ENCODE data around the gene GIN1. TPM values are rescaled to one million over a fixed set of nuclear protein-coding genes. Genes with fewer than 3 reads are reported as not detected.

GIN1 gene
- total and polyA plus RNA-seq, 9 donors: 7.6 to 12.5 (median 8.9) TPM

- H3K27me3 ChIP-seq (ENCODE audit: control insufficient read depth, insufficient read depth, low read length): no peaks in the 10 kb centered on the region
- H3K4me1 ChIP-seq (ENCODE audit: control insufficient read depth, insufficient read depth, low read length): no peaks in the 10 kb centered on the region
- no peak overlapping the region for H3K4me3 ChIP-seq (ENCODE audit: low read length)
- H3K36me3 ChIP-seq (ENCODE audit: control insufficient read depth, insufficient read depth, low read length): no peaks in the 10 kb centered on the region
- WGBS (ENCODE audit: insufficient coverage): no CpG with 5 or more reads among the region's 2 CpGs
- no peak for DNase-seq
- no peaks in the 10 kb centered on the region for H3K9me3 ChIP-seq (replicated peaks; ENCODE audit: control insufficient read depth, low read depth, low read length)
- no peak overlapping the region for H3K27ac ChIP-seq (ENCODE audit: low read length)
Observed at GRCh38 chr5:103112910-103113309, 7.0 kb downstream of the GIN1 start.

- peak; percentile 25 for DNase-seq
- Histone ChIP-seq H3K27ac (ENCODE audit: low read length) (no peak overlapping the region), H3K27me3 (ENCODE audit: control insufficient read depth, insufficient read depth, low read length) (no peaks in the 10 kb centered on the region), H3K4me3 (ENCODE audit: low read length) (no peak overlapping the region), H3K36me3 (ENCODE audit: control insufficient read depth, insufficient read depth, low read length) (no peaks in the 10 kb centered on the region), H3K4me1 (ENCODE audit: control insufficient read depth, insufficient read depth, low read length) (no peaks in the 10 kb centered on the region), H3K9me3 (replicated peaks; ENCODE audit: control insufficient read depth, low read depth, low read length) (no peaks in the 10 kb centered on the region)
- no CpG with 5 or more reads among the region's 2 CpGs for WGBS (ENCODE audit: insufficient coverage)
Observed at GRCh38 chr5:103111468-103111867, 8.5 kb downstream of the GIN1 start.

GRCh38 chr5:103110403-103110802 is 9.5 kb downstream of the GIN1 start:
- WGBS (ENCODE audit: insufficient coverage): no CpG with 5 or more reads among the region's 2 CpGs
- no peak for DNase-seq
- H3K9me3 ChIP-seq (replicated peaks; ENCODE audit: control insufficient read depth, low read depth, low read length): no peaks in the 10 kb centered on the region
- H3K36me3 ChIP-seq (ENCODE audit: control insufficient read depth, insufficient read depth, low read length): no peaks in the 10 kb centered on the region
- H3K27ac ChIP-seq (ENCODE audit: low read length): no peak overlapping the region
- no peaks in the 10 kb centered on the region for H3K4me1 ChIP-seq (ENCODE audit: control insufficient read depth, insufficient read depth, low read length)
- no peak overlapping the region for H3K4me3 ChIP-seq (ENCODE audit: low read length)
- no peaks in the 10 kb centered on the region for H3K27me3 ChIP-seq (ENCODE audit: control insufficient read depth, insufficient read depth, low read length)

DNA sequence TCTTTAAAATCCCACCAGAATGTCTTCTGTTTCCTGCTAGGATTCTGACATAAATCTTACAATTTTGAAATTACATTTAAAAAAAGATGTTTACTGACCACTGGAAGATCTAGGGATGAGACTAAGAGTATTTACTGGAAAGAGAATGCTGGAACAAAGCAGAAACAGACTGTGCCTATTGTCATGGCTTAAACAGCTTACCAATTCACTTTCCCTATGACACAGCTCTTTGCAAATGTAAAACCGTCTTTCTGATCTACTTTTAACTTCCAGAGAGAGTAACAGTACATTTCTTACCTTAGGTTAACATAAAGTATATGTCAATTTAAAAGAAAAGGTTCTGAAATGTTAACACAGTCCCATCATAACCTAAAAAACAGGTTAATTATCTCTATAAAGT is 10.7 kb downstream of the GIN1 start:
- Histone ChIP-seq H3K4me3 (ENCODE audit: low read length) (no peak overlapping the region), H3K9me3 (replicated peaks; ENCODE audit: control insufficient read depth, low read depth, low read length) (no peaks in the 10 kb centered on the region), H3K27me3 (ENCODE audit: control insufficient read depth, insufficient read depth, low read length) (no peaks in the 10 kb centered on the region), H3K27ac (ENCODE audit: low read length) (no peak overlapping the region), H3K36me3 (ENCODE audit: control insufficient read depth, insufficient read depth, low read length) (no peaks in the 10 kb centered on the region), H3K4me1 (ENCODE audit: control insufficient read depth, insufficient read depth, low read length) (no peaks in the 10 kb centered on the region)
- no peak for DNase-seq
- no CpG with 5 or more reads among the region's 1 CpG for WGBS (ENCODE audit: insufficient coverage)

DNA sequence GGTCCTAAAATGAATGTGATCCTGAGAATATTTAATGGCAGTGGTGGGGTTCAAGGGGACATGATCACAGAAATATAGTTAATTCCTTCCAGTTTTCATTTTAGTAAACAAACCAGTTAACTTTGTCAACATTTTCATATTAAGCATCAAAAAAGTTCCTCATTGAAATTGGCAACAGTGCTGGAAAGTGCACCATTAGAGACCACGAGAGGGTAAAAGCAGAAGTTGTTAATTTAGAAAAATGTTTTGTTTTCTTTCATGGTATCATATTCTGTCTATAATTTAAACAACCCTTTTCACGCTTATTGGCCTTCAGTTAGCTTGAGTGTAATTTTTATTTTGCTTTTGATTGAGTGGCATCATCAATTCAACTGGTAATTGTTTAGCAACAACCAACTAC is 11.9 kb downstream of the GIN1 start:
- Histone ChIP-seq H3K27me3 (ENCODE audit: control insufficient read depth, insufficient read depth, low read length) (no peaks in the 10 kb centered on the region), H3K4me3 (ENCODE audit: low read length) (no peak overlapping the region), H3K27ac (ENCODE audit: low read length) (no peak overlapping the region), H3K9me3 (replicated peaks; ENCODE audit: control insufficient read depth, low read depth, low read length) (no peaks in the 10 kb centered on the region), H3K36me3 (ENCODE audit: control insufficient read depth, insufficient read depth, low read length) (no peaks in the 10 kb centered on the region), H3K4me1 (ENCODE audit: control insufficient read depth, insufficient read depth, low read length) (no peaks in the 10 kb centered on the region)
- WGBS (ENCODE audit: insufficient coverage): no CpG with 5 or more reads among the region's 2 CpGs
- no peak for DNase-seq

GRCh38 chr5:103102234-103102633 is 17.7 kb downstream of the GIN1 start:
- Histone ChIP-seq H3K9me3 (replicated peaks; ENCODE audit: control insufficient read depth, low read depth, low read length) (no peaks in the 10 kb centered on the region), H3K27me3 (ENCODE audit: control insufficient read depth, insufficient read depth, low read length) (no peaks in the 10 kb centered on the region), H3K27ac (ENCODE audit: low read length) (no peak overlapping the region), H3K4me3 (ENCODE audit: low read length) (no peak overlapping the region), H3K36me3 (ENCODE audit: control insufficient read depth, insufficient read depth, low read length) (no peaks in the 10 kb centered on the region), H3K4me1 (ENCODE audit: control insufficient read depth, insufficient read depth, low read length) (no peaks in the 10 kb centered on the region)
- no peak for DNase-seq
- no CpG with 5 or more reads among the region's 1 CpG for WGBS (ENCODE audit: insufficient coverage)

GRCh38 chr5:103101079-103101750 is 18.7 kb downstream of the GIN1 start:
- WGBS (ENCODE audit: insufficient coverage): no CpG with 5 or more reads among the region's 6 CpGs
- DNase-seq: no peak
- Histone ChIP-seq H3K27ac (ENCODE audit: low read length) (no peak overlapping the region), H3K36me3 (ENCODE audit: control insufficient read depth, insufficient read depth, low read length) (no peaks in the 10 kb centered on the region), H3K4me3 (ENCODE audit: low read length) (no peak overlapping the region), H3K27me3 (ENCODE audit: control insufficient read depth, insufficient read depth, low read length) (no peaks in the 10 kb centered on the region), H3K4me1 (ENCODE audit: control insufficient read depth, insufficient read depth, low read length) (no peaks in the 10 kb centered on the region), H3K9me3 (replicated peaks; ENCODE audit: control insufficient read depth, low read depth, low read length) (no peaks in the 10 kb centered on the region)

DNA sequence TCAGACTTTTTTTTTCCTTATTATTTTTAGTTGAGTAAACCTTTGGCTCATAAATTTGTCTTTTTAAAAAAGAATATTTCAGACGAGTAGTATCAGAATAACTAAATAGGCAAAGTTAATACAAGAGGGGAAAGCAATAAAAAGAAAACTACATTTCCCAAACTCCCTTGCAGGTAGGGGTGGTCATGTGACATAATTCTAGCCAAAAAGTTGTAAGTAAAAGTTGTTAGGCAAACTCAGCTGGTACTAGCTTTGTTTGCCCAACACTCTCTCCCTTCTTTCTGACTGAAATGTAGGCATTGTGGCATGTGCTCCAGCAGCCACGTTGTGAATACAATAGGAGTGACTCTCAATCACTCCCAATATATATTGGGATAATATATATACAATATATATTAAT is 20.9 kb downstream of the GIN1 start:
- Histone ChIP-seq H3K9me3 (replicated peaks; ENCODE audit: control insufficient read depth, low read depth, low read length) (no peaks in the 10 kb centered on the region), H3K4me3 (ENCODE audit: low read length) (no peak overlapping the region), H3K27ac (ENCODE audit: low read length) (no peak overlapping the region), H3K4me1 (ENCODE audit: control insufficient read depth, insufficient read depth, low read length) (no peaks in the 10 kb centered on the region), H3K36me3 (ENCODE audit: control insufficient read depth, insufficient read depth, low read length) (no peaks in the 10 kb centered on the region), H3K27me3 (ENCODE audit: control insufficient read depth, insufficient read depth, low read length) (no peaks in the 10 kb centered on the region)
- no peak for DNase-seq
- WGBS (ENCODE audit: insufficient coverage): no CpG with 5 or more reads among the region's 2 CpGs

DNA sequence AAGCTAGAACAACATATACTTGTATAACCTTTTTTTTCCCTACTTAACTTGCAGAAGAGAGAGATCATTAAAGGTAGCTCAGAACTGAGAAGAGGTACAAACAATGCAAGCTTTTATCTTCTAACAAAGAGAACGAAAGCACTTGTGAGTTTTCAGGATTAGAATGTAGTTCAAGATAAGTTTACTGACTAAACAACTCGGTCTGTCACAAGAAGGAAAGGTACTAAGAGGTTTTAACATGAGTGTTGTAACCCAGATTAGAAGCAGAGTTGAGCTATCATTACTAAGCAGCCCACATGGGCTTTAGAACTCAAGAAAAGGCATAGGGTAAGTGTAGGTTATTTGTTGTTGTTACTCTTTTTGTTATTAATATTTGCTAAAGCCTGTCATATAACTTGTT is 25.2 kb downstream of the GIN1 start:
- H3K4me3 ChIP-seq (ENCODE audit: low read length): no peak overlapping the region
- H3K4me1 ChIP-seq (ENCODE audit: control insufficient read depth, insufficient read depth, low read length): no peaks in the 10 kb centered on the region
- H3K27ac ChIP-seq (ENCODE audit: low read length): no peak overlapping the region
- peaks cover 5% of the 10 kb centered on the region for H3K36me3 ChIP-seq (ENCODE audit: control insufficient read depth, insufficient read depth, low read length)
- no peaks in the 10 kb centered on the region for H3K27me3 ChIP-seq (ENCODE audit: control insufficient read depth, insufficient read depth, low read length)
- H3K9me3 ChIP-seq (replicated peaks; ENCODE audit: control insufficient read depth, low read depth, low read length): no peaks in the 10 kb centered on the region
- DNase-seq: no peak
- WGBS (ENCODE audit: insufficient coverage): no CpG with 5 or more reads among the region's 2 CpGs

- WGBS (ENCODE audit: insufficient coverage): no CpG with 5 or more reads among the region's 1 CpG
- H3K9me3 ChIP-seq (replicated peaks; ENCODE audit: control insufficient read depth, low read depth, low read length): no peaks in the 10 kb centered on the region
- no peaks in the 10 kb centered on the region for H3K27me3 ChIP-seq (ENCODE audit: control insufficient read depth, insufficient read depth, low read length)
- no peak overlapping the region for H3K27ac ChIP-seq (ENCODE audit: low read length)
- no peak overlapping the region for H3K4me3 ChIP-seq (ENCODE audit: low read length)
- H3K36me3 ChIP-seq (ENCODE audit: control insufficient read depth, insufficient read depth, low read length): peaks cover 5% of the 10 kb centered on the region
- no peaks in the 10 kb centered on the region for H3K4me1 ChIP-seq (ENCODE audit: control insufficient read depth, insufficient read depth, low read length)
- DNase-seq: no peak
Observed at GRCh38 chr5:103093727-103094126, 26.2 kb downstream of the GIN1 start.

- H3K9me3 ChIP-seq (replicated peaks; ENCODE audit: control insufficient read depth, low read depth, low read length): no peaks in the 10 kb centered on the region
- no peaks in the 10 kb centered on the region for H3K4me1 ChIP-seq (ENCODE audit: control insufficient read depth, insufficient read depth, low read length)
- no peaks in the 10 kb centered on the region for H3K27me3 ChIP-seq (ENCODE audit: control insufficient read depth, insufficient read depth, low read length)
- peaks cover 5% of the 10 kb centered on the region for H3K36me3 ChIP-seq (ENCODE audit: control insufficient read depth, insufficient read depth, low read length)
- H3K4me3 ChIP-seq (ENCODE audit: low read length): no peak overlapping the region
- 100% methylated on average over 1 of the region's 3 CpGs for WGBS (ENCODE audit: insufficient coverage)
- DNase-seq: no peak
- H3K27ac ChIP-seq (ENCODE audit: low read length): no peak overlapping the region
Observed at GRCh38 chr5:103092676-103093075, 27.3 kb downstream of the GIN1 start.

All from muscle of leg (tissue), 11 donors.